B cell (primary cell): ENCODE measurements around the gene GALNT10. TPM values are rescaled to one million over a fixed set of nuclear protein-coding genes. Genes with fewer than 3 reads are reported as not detected.

ENCODE experiments used
- ATAC-seq: fragments of 200-7000 bp; cut with Tn5 transposase; one replicate; pipeline ENCODE4 v1.10.0; 2021; ENCODE audit warnings: low read depth, mild to moderate bottlenecking, moderate number of reproducible peaks, moderate library complexity
- CTCF ChIA-PET: fragments of 350-600 bp; sonication (Branson Sonifier 250); formaldehyde crosslinking; loops from one replicate; lab custom pipeline; 2021; ENCODE audit warnings: antibody characterized with exemption, inconsistent platforms; lab: Charles Lee
- POLR2A ChIA-PET: fragments of 350-600 bp; sonication (Branson Sonifier 250); formaldehyde crosslinking; loops from one replicate; lab custom pipeline; 2021; ENCODE audit warnings: antibody characterized with exemption; lab: Charles Lee
- DNase-seq: peaks from one replicate; pipeline ENCODE4 v3.0.0; 2013
- H2AFZ ChIP-seq: 2 replicates; pipeline ENCODE4 v1.6.1; 2012; ENCODE audit warnings: mild to moderate bottlenecking, low read depth, low read length; ENCODE audit not compliant: insufficient read depth, poor library complexity, severe bottlenecking
- H3K27ac ChIP-seq, 2 donors: 1 replicate in 1 of 2; 2 replicates in 1 of 2; pipeline ENCODE4 v1.5.1; 2012 to 2013; ENCODE audit warnings: low read length in 2 of 2, mild to moderate bottlenecking in 2 of 2, moderate library complexity in 1 of 2
- H3K27me3 ChIP-seq, 4 experiments: fragments of 200-600 bp in 1 of 4; sonication (generic) in 1 of 4; replicated peaks in 1 of 4; 1 replicate in 2 of 4; 2 replicates in 2 of 4; pipeline versions ENCODE4 v1.6.1 to v1.7.0; 2013 to 2016; ENCODE audit warnings: low read length in 3 of 4, mild to moderate bottlenecking in 2 of 4, mixed read lengths in 1 of 4, moderate library complexity in 1 of 4; ENCODE audit not compliant: insufficient read depth in 4 of 4, control insufficient read depth in 3 of 4; ENCODE audit errors: control extremely low read depth in 1 of 4
- H3K36me3 ChIP-seq, 2 experiments: replicated peaks in 1 of 2; 1 replicate in 1 of 2; 2 replicates in 1 of 2; pipeline versions ENCODE4 v1.6.1 to v1.7.1; 2013; ENCODE audit warnings: low read length in 1 of 2; ENCODE audit not compliant: insufficient read depth in 2 of 2, control insufficient read depth in 1 of 2; ENCODE audit errors: control extremely low read depth in 1 of 2, extremely low read depth in 1 of 2
- H3K4me1 ChIP-seq, 2 donors: fragments of 200-600 bp in 1 of 2; sonication (generic) in 1 of 2; 1 replicate in 1 of 2; 2 replicates in 1 of 2; pipeline versions ENCODE4 v1.5.1 to v1.6.1; 2013 to 2017; ENCODE audit warnings: low read length in 2 of 2; ENCODE audit not compliant: control insufficient read depth in 2 of 2, insufficient read depth in 2 of 2
- H3K4me2 ChIP-seq: replicated peaks from 2 replicates; pipeline ENCODE3; 2012; ENCODE audit warnings: mild to moderate bottlenecking, low read depth, low read length; ENCODE audit not compliant: poor library complexity, severe bottlenecking
- H3K4me3 ChIP-seq, 5 experiments: fragments of 200-600 bp in 1 of 5; sonication (generic) in 1 of 5; 1 replicate in 3 of 5; 2 replicates in 2 of 5; pipeline versions ENCODE4 v1.5.1 to v1.7.0; 2011 to 2016; ENCODE audit warnings: low read length in 4 of 5, mild to moderate bottlenecking in 4 of 5, low read depth in 2 of 5, control low read depth in 1 of 5, moderate library complexity in 1 of 5; ENCODE audit not compliant: insufficient read depth in 1 of 5; ENCODE audit errors: control extremely low read depth in 1 of 5, extremely low read depth in 1 of 5
- H3K79me2 ChIP-seq: fragments of 200-600 bp; sonication (generic); one replicate; pipeline ENCODE4 v1.6.0; 2016; ENCODE audit warnings: low read length; ENCODE audit not compliant: control insufficient read depth, insufficient read depth
- H3K9ac ChIP-seq: fragments of 200-600 bp; sonication (generic); 2 replicates; pipeline ENCODE4 v1.6.1; 2017; ENCODE audit warnings: mild to moderate bottlenecking, low read length, moderate library complexity
- H3K9me3 ChIP-seq, 3 donors: one replicate each; pipeline versions ENCODE4 v1.6.1 to v1.7.1; 2013; ENCODE audit warnings: low read length in 2 of 3; ENCODE audit not compliant: control insufficient read depth in 2 of 3, insufficient read depth in 1 of 3; ENCODE audit errors: control extremely low read depth in 1 of 3
- H4K20me1 ChIP-seq: 2 replicates; pipeline ENCODE4 v1.6.0; 2012; ENCODE audit warnings: mild to moderate bottlenecking, low read length; ENCODE audit not compliant: insufficient read depth, control insufficient read depth, poor library complexity, severe bottlenecking
- H3K27ac Mint-ChIP-seq: one replicate; pipeline ENCODE4 v1.8.0; 2021; ENCODE audit warnings: mixed read lengths
- H3K27me3 Mint-ChIP-seq: one replicate; pipeline ENCODE4 v1.8.0; 2021; ENCODE audit warnings: mixed read lengths
- H3K4me1 Mint-ChIP-seq: one replicate; pipeline ENCODE4 v1.8.0; 2021; ENCODE audit warnings: mixed read lengths
- H3K4me3 Mint-ChIP-seq: one replicate; pipeline ENCODE4 v1.8.0; 2021; ENCODE audit warnings: mixed read lengths
- H3K9me3 Mint-ChIP-seq: one replicate; pipeline ENCODE4 v1.8.0; 2022; ENCODE audit warnings: mixed read lengths; ENCODE audit not compliant: insufficient read depth
- EZH2 ChIP-seq: IDR thresholded peaks from 2 replicates; pipeline ENCODE4 v1.6.1; 2012; ENCODE audit warnings: borderline replicate concordance, low read depth, mild to moderate bottlenecking, moderate library complexity, low read length; ENCODE audit not compliant: insufficient read depth, poor library complexity, severe bottlenecking
- whole genome bisulfite sequencing: methylation state at CpG from one replicate; pipeline ENCODE4 v1.1.5; 2013; ENCODE audit warnings: missing lambda C conversion rate; ENCODE audit not compliant: insufficient coverage; 5-methylcytosine and 5-hydroxymethylcytosine counted together
- intact Hi-C: fragments of 100-400 bp; cut with micrococcal nuclease; formaldehyde crosslinking; loops from one replicate; pipeline ENCODE4 v1.10.0; 2022
- polyA plus RNA-seq: library from polyadenylated mRNA; depleted of rRNA; stranded (reverse); fragments of >200 nt; gene quantifications from 2 replicates; pipeline ENCODE4 v1.2.3, GENCODE V29; 2012
- total RNA-seq, 2 donors: library from RNA; stranded (reverse); fragments of 120-200 nt in 1 of 2; gene quantifications; 1 replicate in 1 of 2; 2 replicates in 1 of 2; pipeline versions ENCODE4 v1.2.3 to v1.2.4, GENCODE V29; 2013 to 2022
- TF ChIP-seq, protein P1 (sequence below): fragments of 200-600 bp; IDR thresholded peaks from one replicate; pipeline ENCODE4 v1.8.0; 2022; ENCODE audit warnings: antibody characterized with exemption, mild to moderate bottlenecking

Gene GALNT10
- total and polyA plus RNA-seq, 2 donors (not counting 1 experiment from before 2014, with no cell fraction given), result 27.7 to 42.8 TPM

- ChIA-PET POLR2A (no interaction called here), CTCF (interaction anchor here (1.1 kb wide), 1 partner anchor 129 kb away, joined by 3 read pairs; no protein-coding TSS in a partner anchor)
- H3K9me3 ChIP-seq, result no peaks in the 10 kb centered on the region
- no peak overlapping the region for H3K9ac ChIP-seq
- H3K27me3 ChIP-seq, result no peaks in the 10 kb centered on the region
- H3K36me3 ChIP-seq, result peaks cover 6 to 60% of the 10 kb centered on the region in 2 experiments
- H3K27ac Mint-ChIP-seq, result peak overlapping the region; percentile 55
- H3K4me3 ChIP-seq, result no peak overlapping the region
- no peak overlapping the region for H3K4me2 ChIP-seq
- H2AFZ ChIP-seq, result no peak overlapping the region
- H3K9me3 Mint-ChIP-seq, result no peaks in the 10 kb centered on the region
- H3K27me3 Mint-ChIP-seq, result no peaks in the 10 kb centered on the region
- H3K4me1 ChIP-seq, result peaks cover 17 to 44% of the 10 kb centered on the region in 2 donors
- WGBS, result 80% methylated on average over 2 of the region's 7 CpGs
- H3K4me1 Mint-ChIP-seq, result peaks cover 66% of the 10 kb centered on the region
- TF ChIP-seq EZH2, result no peak
- TF ChIP-seq, protein P1, sequence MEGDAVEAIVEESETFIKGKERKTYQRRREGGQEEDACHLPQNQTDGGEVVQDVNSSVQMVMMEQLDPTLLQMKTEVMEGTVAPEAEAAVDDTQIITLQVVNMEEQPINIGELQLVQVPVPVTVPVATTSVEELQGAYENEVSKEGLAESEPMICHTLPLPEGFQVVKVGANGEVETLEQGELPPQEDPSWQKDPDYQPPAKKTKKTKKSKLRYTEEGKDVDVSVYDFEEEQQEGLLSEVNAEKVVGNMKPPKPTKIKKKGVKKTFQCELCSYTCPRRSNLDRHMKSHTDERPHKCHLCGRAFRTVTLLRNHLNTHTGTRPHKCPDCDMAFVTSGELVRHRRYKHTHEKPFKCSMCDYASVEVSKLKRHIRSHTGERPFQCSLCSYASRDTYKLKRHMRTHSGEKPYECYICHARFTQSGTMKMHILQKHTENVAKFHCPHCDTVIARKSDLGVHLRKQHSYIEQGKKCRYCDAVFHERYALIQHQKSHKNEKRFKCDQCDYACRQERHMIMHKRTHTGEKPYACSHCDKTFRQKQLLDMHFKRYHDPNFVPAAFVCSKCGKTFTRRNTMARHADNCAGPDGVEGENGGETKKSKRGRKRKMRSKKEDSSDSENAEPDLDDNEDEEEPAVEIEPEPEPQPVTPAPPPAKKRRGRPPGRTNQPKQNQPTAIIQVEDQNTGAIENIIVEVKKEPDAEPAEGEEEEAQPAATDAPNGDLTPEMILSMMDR, result no peak
- H4K20me1 ChIP-seq, result peaks cover 71% of the 10 kb centered on the region
- intact Hi-C loops, result no loop called here
- ATAC-seq, result no peak
- no peak overlapping the region for H3K27ac ChIP-seq
- no peak for DNase-seq
- H3K79me2 ChIP-seq, result peaks cover 93% of the 10 kb centered on the region
- H3K4me3 Mint-ChIP-seq, result no peak overlapping the region
These were observed 10.7 kb downstream of the GALNT10 start for GRCh38 chr5:154201108-154201769.
